ENCODE measurements around the gene MAN2A1.

DNA sequence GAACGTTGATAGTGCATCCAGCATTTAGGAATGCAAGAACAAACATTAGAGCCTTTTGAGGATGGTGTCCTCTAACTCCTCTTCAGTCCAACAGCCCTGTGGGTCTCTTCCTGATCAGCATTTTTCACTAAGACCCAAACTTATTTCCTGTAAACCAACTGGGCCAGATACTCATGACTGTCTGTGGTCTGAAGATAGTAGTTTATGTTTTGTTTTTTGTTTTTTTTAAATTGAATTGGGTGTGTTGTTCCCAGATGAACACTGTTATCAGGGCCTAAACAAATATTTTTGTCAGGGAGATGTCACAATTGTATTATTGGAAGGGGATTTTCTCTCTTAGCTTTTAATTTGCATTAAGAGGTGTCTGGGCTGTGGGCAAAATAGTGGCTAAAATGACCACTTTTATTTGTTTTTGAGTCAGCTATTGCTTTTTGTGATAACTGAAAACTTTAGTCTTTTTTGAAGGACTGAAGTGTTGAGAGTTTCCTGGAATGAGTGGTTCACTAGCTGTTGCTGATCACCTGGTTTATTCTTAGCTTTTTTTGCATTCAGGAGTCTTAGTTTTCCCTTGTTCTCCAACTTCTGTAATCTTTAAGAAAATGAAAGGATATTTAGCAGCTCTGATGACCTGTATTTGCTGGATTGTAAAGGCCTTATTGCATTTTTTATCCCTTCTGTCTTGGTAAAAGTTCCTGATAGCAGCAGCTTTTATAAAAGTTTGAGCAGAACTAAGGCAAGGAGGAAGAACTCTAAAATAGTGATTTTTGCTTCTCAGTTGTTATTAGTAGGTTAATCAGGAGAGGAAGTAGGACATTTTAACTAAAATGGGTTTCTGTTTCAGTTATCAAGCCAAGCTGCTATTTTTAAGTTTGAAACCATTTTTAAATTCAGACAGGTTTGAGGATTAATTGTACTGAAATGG is 5.5 kb downstream of the MAN2A1 start:
- TF ChIP-seq CTCF (IDR thresholded peaks at IDR 0.05; ENCODE audit: low read length): no peak
- TF ChIP-seq EZH2 (optimal IDR thresholded peaks at IDR 0.05; ENCODE audit: low read depth, low read length): no peak

Measured in MM.1S (cell line).